Measurements from ENCODE around the gene MLLT6.

Gene MLLT6

GRCh38 chr17:38706505-38707216 lies 1.6 kb downstream of the MLLT6 start:
- DNase-seq (ENCODE audit: low read depth in 2 of 2), result no peak

- no peak for DNase-seq (ENCODE audit: low read depth in 2 of 2)
Observed at GRCh38 chr17:38707678-38708351, 2.7 kb downstream of the MLLT6 start.

GRCh38 chr17:38709104-38709820 lies 4.2 kb downstream of the MLLT6 start:
- DNase-seq (ENCODE audit: low read depth in 2 of 2), result no peak

- no peak for DNase-seq (ENCODE audit: low read depth in 2 of 2)
Observed at GRCh38 chr17:38709864-38710603, 5.0 kb downstream of the MLLT6 start.

- DNase-seq (ENCODE audit: low read depth in 2 of 2), result no peak
Observed at GRCh38 chr17:38710604-38710962, 5.5 kb downstream of the MLLT6 start.

GRCh38 chr17:38710985-38711384 lies 5.9 kb downstream of the MLLT6 start:
- DNase-seq (ENCODE audit: low read depth in 2 of 2), result no peak

- DNase-seq (ENCODE audit: low read depth in 2 of 2), result no peak
Observed at GRCh38 chr17:38711792-38712571, 6.9 kb downstream of the MLLT6 start.

GRCh38 chr17:38712593-38712992 lies 7.5 kb downstream of the MLLT6 start:
- no peak for DNase-seq (ENCODE audit: low read depth in 2 of 2)

- no peak for DNase-seq (ENCODE audit: low read depth in 2 of 2)
Observed at GRCh38 chr17:38713456-38714075, 8.5 kb downstream of the MLLT6 start.

GRCh38 chr17:38715216-38715943 lies 10.3 kb downstream of the MLLT6 start:
- DNase-seq (ENCODE audit: low read depth in 2 of 2), result no peak

GRCh38 chr17:38716368-38717005 lies 11.4 kb downstream of the MLLT6 start:
- no peak for DNase-seq (ENCODE audit: low read depth in 2 of 2)

- DNase-seq (ENCODE audit: low read depth in 2 of 2), result no peak
Observed at GRCh38 chr17:38717139-38717745, 12.2 kb downstream of the MLLT6 start.

GRCh38 chr17:38719289-38719942 lies 14.3 kb downstream of the MLLT6 start:
- no peak for DNase-seq (ENCODE audit: low read depth in 2 of 2)

GRCh38 chr17:38719943-38720641 lies 15.0 kb downstream of the MLLT6 start:
- no peak for DNase-seq (ENCODE audit: low read depth in 2 of 2)

GRCh38 chr17:38720941-38721340 lies 15.9 kb downstream of the MLLT6 start:
- DNase-seq (ENCODE audit: low read depth in 2 of 2), result no peak

- DNase-seq (ENCODE audit: low read depth in 2 of 2), result no peak
Observed at GRCh38 chr17:38721802-38722201, 16.7 kb downstream of the MLLT6 start.

GRCh38 chr17:38724337-38724988 lies 19.4 kb downstream of the MLLT6 start:
- DNase-seq (ENCODE audit: low read depth in 2 of 2), result no peak

GRCh38 chr17:38725066-38725465 lies 20.0 kb downstream of the MLLT6 start:
- DNase-seq (ENCODE audit: low read depth in 2 of 2), result no peak
